Gastrocnemius medialis (tissue), 4 donors: Measurements from ENCODE around the gene CHID1.

Experiments used
- POLR2A ChIP-seq, 2 donors: fragments of 450-650 bp; IDR thresholded peaks; one replicate each; pipeline ENCODE4 v1.6.1; 2017; ENCODE audit warnings: antibody characterized with exemption in 2 of 2, mild to moderate bottlenecking in 2 of 2, moderate library complexity in 2 of 2
- TF ChIP-seq, protein P1 (sequence below), 5 experiments: fragments of 450-650 bp in 3 of 5; fragments of 200-600 bp in 2 of 5; sonication (generic) in 2 of 5; IDR thresholded peaks in 4 of 5; conservative IDR thresholded peaks in 1 of 5; 1 replicate in 4 of 5; 2 replicates in 1 of 5; pipeline ENCODE4 v1.5.1; 2016 to 2019; ENCODE audit warnings: antibody characterized with exemption in 5 of 5, mild to moderate bottlenecking in 3 of 5, moderate library complexity in 3 of 5

DNA sequence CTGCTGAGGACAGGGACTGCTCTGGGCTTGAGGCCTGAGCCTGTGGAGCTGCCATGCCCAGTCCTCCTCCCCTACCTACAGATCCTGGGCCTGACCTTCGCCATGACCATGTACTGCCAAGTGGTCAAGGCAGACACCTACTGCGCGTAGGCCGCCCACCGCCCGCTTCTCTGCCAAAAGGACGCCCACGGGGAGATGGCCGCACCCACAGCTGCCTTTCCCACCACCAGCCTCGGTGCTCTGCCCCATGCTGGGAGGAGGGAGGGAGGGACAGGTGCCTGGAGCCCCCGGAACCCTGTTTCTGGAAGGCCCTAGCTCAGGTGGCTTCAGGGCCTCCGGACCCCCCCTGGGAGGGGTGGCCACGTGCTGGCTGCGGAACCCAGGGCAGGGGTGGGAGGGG lies 44.1 kb downstream of the CHID1 start:
- TF ChIP-seq POLR2A (IDR thresholded peaks at IDR 0.05) = no peak
- TF ChIP-seq, protein P1, sequence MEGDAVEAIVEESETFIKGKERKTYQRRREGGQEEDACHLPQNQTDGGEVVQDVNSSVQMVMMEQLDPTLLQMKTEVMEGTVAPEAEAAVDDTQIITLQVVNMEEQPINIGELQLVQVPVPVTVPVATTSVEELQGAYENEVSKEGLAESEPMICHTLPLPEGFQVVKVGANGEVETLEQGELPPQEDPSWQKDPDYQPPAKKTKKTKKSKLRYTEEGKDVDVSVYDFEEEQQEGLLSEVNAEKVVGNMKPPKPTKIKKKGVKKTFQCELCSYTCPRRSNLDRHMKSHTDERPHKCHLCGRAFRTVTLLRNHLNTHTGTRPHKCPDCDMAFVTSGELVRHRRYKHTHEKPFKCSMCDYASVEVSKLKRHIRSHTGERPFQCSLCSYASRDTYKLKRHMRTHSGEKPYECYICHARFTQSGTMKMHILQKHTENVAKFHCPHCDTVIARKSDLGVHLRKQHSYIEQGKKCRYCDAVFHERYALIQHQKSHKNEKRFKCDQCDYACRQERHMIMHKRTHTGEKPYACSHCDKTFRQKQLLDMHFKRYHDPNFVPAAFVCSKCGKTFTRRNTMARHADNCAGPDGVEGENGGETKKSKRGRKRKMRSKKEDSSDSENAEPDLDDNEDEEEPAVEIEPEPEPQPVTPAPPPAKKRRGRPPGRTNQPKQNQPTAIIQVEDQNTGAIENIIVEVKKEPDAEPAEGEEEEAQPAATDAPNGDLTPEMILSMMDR (IDR thresholded peaks at IDR 0.05 in 4 of 5, conservative IDR thresholded peaks at IDR 0.05 in 1 of 5) = no peak
